ENCODE data around the gene KIF24. TPM values are rescaled to one million over a fixed set of nuclear protein-coding genes. Genes with fewer than 3 reads are reported as not detected.

Gene KIF24
- total RNA-seq, 6 experiments from 2014 or later: 0.14 to 0.74 (median 0.24) TPM

DNA sequence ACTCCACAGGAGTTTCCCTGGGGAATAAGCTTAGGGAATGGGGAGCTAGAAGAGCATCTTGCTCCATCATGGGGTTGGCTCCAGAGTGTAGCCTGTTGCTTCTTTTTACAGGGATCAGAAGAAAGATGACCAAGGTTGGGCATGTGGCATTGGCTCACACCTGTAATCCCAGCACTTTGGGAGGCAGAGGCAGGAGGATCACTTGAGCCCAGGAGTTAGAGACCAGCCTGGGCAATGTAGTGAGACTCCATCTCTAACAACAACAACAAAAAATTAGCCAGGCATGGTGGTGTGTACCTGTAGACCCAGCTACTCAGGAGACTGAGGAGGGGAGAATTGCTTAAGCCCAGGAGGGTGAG lies 18.7 kb upstream of the KIF24 start:
- Histone ChIP-seq H3K4me1 (peaks cover 0 to 78% (median 27%) of the 10 kb centered on the region in 4 donors), H3K27ac (peak overlapping the region in 2 of 3 donors; percentile 82 to 85), H3K4me3 (no peak overlapping the region), H3K27me3 (no peaks in the 10 kb centered on the region), H3K9me3 (no peaks in the 10 kb centered on the region), H3K36me3 (no peaks in the 10 kb centered on the region)
- DNase-seq (no peak), ATAC-seq (no peak)
- intact Hi-C loops (cut with DNase I): no loop called here
- TF ChIP-seq, protein P1, sequence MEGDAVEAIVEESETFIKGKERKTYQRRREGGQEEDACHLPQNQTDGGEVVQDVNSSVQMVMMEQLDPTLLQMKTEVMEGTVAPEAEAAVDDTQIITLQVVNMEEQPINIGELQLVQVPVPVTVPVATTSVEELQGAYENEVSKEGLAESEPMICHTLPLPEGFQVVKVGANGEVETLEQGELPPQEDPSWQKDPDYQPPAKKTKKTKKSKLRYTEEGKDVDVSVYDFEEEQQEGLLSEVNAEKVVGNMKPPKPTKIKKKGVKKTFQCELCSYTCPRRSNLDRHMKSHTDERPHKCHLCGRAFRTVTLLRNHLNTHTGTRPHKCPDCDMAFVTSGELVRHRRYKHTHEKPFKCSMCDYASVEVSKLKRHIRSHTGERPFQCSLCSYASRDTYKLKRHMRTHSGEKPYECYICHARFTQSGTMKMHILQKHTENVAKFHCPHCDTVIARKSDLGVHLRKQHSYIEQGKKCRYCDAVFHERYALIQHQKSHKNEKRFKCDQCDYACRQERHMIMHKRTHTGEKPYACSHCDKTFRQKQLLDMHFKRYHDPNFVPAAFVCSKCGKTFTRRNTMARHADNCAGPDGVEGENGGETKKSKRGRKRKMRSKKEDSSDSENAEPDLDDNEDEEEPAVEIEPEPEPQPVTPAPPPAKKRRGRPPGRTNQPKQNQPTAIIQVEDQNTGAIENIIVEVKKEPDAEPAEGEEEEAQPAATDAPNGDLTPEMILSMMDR (IDR thresholded peaks at IDR 0.05): no peak
- TF ChIP-seq POLR2A (IDR thresholded peaks at IDR 0.05): no peak

DNA sequence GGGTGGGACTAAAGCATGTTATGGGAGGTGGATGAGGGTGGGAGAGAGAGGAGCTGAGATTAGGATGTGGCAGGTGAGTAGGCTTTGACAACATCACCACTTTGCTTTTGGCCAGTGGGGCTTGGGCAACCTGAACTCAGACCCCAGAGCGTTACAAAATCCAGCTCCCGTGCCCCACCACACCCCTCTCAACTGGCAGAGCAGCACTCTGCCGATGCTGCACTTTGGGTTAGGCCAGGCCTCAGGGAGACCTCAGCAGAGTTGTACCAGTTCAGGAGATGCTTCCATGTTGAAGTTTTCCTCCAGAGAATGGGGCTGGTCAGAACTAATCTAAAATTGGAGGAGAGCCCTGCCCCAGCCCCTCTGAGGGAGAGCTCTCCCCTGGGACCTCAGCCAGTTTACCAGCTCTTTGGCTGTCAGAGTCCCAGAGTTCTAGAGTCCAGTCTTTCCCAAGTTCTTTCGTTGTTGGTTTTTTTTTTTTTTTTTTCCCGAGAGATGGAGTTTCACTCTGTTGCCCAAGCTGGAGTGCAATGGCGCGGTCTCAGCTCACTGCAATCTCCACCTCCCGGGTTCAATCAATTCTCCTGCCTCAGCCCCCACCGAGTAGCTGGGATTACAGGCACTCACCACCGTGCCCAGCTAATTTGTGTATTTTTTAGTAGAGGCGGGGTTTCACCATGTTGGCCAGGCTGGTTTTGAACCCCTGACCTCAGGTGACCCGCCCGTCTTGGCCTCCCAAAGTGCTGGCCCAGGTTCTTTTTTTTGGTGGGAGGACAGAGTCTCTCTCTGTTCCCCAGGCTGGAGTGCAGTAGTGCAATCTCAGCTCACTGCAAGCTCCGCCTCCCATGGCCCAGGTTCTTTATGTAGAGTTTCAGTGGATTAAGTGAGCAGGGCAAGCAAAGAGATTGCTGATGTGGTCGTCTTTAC lies 18.1 kb upstream of the KIF24 start:
- Histone ChIP-seq H3K27me3 (no peaks in the 10 kb centered on the region), H3K4me1 (peaks cover 0 to 84% (median 27%) of the 10 kb centered on the region in 4 donors), H3K27ac (peak overlapping the region in 2 of 3 donors; percentile 82 to 85), H3K9me3 (no peaks in the 10 kb centered on the region), H3K36me3 (no peaks in the 10 kb centered on the region), H3K4me3 (no peak overlapping the region)
- 38% methylated on average over 11 of the region's 15 CpGs for WGBS (ENCODE audit: insufficient coverage, low coverage, low lambda C conversion rate, missing lambda C conversion rate)
- ATAC-seq (peak; percentile 63 to 75 (median 68)), DNase-seq (peak; percentile 29 to 91 (median 88))
- intact Hi-C loops (cut with DNase I): no loop called here
- TF ChIP-seq, protein P1 (IDR thresholded peaks at IDR 0.05): no peak
- no peak for TF ChIP-seq POLR2A (IDR thresholded peaks at IDR 0.05)

DNA sequence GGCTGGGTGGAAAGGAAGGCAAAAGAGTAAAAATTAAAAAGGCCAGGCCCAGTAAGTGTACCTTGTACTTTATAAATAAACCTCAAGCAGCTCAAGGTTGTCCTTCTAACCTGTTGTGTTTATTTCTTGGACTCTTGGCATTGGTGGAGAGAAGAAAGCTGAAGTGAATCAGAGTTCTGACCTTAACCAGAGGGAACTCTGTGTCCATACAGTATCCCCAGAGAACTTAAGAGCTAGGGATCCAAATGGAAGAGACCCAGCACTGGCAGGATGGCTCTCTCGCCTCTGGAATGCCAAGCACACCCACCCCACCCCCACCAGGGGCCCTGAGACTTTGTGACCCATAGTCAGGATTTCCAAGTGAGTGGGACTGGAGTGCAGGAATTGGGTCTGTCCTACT lies 14.5 kb upstream of the KIF24 start:
- no peak overlapping the region for H3K4me3 ChIP-seq
- H3K9me3 ChIP-seq: no peaks in the 10 kb centered on the region
- no peaks in the 10 kb centered on the region for H3K27me3 ChIP-seq
- intact Hi-C loops (cut with DNase I): no loop called here
- TF ChIP-seq, protein P1 (IDR thresholded peaks at IDR 0.05): no peak
- TF ChIP-seq POLR2A (IDR thresholded peaks at IDR 0.05): no peak
- no peak for DNase-seq
- peaks cover 0 to 72% (median 28%) of the 10 kb centered on the region in 4 donors for H3K4me1 ChIP-seq
- WGBS (ENCODE audit: insufficient coverage, low coverage, low lambda C conversion rate, missing lambda C conversion rate): 40% methylated on average over 1 of the region's 1 CpG
- peaks cover 0 to 14% (median 3%) of the 10 kb centered on the region in 4 donors for H3K36me3 ChIP-seq
- peak in 1 of 4 donors; percentile 1 for ATAC-seq
- H3K27ac ChIP-seq: peak overlapping the region in 2 of 3 donors; percentile 71 to 87

DNA sequence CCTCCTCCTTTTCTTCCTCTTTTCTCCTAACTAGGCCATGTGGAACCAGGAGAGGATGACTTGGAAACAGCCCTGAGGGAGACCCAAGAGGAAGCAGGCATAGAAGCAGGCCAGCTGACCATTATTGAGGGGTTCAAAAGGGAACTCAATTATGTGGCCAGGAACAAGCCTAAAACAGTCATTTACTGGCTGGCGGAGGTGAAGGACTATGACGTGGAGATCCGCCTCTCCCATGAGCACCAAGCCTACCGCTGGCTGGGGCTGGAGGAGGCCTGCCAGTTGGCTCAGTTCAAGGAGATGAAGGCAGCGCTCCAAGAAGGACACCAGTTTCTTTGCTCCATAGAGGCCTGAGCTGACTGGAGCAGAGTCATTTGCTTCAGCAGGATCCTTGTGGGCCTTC lies 14.0 kb upstream of the KIF24 start:
- H3K9me3 ChIP-seq: no peaks in the 10 kb centered on the region
- DNase-seq: peak; percentile 50 to 93 (median 88)
- intact Hi-C loops (cut with DNase I): no loop called here
- no peak overlapping the region for H3K4me3 ChIP-seq
- no peak for TF ChIP-seq POLR2A (IDR thresholded peaks at IDR 0.05)
- TF ChIP-seq, protein P1 (IDR thresholded peaks at IDR 0.05): no peak
- peaks cover 0 to 14% (median 3%) of the 10 kb centered on the region in 4 donors for H3K36me3 ChIP-seq
- H3K4me1 ChIP-seq: peaks cover 0 to 72% (median 28%) of the 10 kb centered on the region in 4 donors
- ATAC-seq: peak; percentile 47 to 65 (median 52)
- H3K27me3 ChIP-seq: no peaks in the 10 kb centered on the region
- peak overlapping the region; percentile 22 to 87 (median 71) for H3K27ac ChIP-seq
- 12% methylated on average over 3 of the region's 5 CpGs for WGBS (ENCODE audit: insufficient coverage, low coverage, low lambda C conversion rate, missing lambda C conversion rate)
